Measurements from ENCODE around the gene MAP4K1. TPM values are rescaled to one million over a fixed set of nuclear protein-coding genes. Genes with fewer than 3 reads are reported as not detected.
"Not testable (repeated sequence)": the region's sequence is repeated elsewhere in the genome, so short reads cannot be mapped to it uniquely, and the experiment has no call there.

Gene MAP4K1
- total RNA-seq, 1 donor from 2014 or later, result 2.1 TPM

DNA sequence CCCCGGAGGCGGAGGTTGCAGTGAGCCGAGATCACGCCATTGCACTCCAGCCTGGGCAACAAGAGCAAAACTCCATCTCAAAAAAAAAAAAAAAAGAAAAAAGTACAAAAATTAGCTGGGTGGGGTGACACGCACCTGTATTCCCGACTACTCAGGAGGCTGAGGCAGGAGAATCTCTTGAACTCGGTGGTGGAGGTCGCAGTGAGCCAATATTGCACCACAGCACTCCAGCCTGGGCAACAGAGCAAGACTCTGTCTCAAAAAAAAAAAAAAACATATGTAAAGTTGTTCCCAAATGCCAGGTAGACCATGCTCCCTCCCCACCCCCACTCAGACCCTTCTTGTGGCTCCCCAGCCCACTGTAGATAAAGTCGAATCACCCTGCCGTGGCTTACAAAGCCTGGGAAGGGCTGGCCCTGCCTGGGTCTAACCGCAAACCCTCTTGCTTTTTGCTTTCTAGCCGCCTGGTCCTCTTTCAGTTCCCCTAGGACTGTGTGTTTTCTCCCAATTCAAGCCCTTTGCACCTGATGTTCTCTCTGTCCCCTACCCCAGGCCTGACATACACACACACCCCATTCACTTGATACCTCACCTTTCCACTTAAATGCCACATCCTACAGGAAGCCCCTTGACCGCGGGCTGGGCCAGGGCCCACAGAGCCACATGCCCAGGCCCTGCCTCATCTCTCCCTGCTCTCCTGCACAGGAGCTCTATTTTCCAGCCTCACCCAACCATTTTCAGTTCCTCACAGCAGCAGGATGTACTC is 34.4 kb downstream of the MAP4K1 start:
- Mint-ChIP-seq H3K4me1 (ENCODE audit: unreplicated experiment) (no peaks in the 10 kb centered on the region), H3K36me3 (ENCODE audit: unreplicated experiment) (no peaks in the 10 kb centered on the region), H3K27ac (ENCODE audit: unreplicated experiment) (no peak overlapping the region), H3K4me3 (ENCODE audit: unreplicated experiment) (no peak overlapping the region), H3K9me3 (ENCODE audit: unreplicated experiment) (no peaks in the 10 kb centered on the region), H3K27me3 (ENCODE audit: unreplicated experiment) (peaks cover 3% of the 10 kb centered on the region)
- no peak for DNase-seq (ENCODE audit: extremely low spot score, unreplicated experiment)
- TF ChIP-seq, protein P1, sequence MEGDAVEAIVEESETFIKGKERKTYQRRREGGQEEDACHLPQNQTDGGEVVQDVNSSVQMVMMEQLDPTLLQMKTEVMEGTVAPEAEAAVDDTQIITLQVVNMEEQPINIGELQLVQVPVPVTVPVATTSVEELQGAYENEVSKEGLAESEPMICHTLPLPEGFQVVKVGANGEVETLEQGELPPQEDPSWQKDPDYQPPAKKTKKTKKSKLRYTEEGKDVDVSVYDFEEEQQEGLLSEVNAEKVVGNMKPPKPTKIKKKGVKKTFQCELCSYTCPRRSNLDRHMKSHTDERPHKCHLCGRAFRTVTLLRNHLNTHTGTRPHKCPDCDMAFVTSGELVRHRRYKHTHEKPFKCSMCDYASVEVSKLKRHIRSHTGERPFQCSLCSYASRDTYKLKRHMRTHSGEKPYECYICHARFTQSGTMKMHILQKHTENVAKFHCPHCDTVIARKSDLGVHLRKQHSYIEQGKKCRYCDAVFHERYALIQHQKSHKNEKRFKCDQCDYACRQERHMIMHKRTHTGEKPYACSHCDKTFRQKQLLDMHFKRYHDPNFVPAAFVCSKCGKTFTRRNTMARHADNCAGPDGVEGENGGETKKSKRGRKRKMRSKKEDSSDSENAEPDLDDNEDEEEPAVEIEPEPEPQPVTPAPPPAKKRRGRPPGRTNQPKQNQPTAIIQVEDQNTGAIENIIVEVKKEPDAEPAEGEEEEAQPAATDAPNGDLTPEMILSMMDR (IDR thresholded peaks at IDR 0.05), result no peak

- DNase-seq (ENCODE audit: extremely low spot score, unreplicated experiment), result no peak
- TF ChIP-seq, protein P1 (IDR thresholded peaks at IDR 0.05), result no peak
- Mint-ChIP-seq H3K4me1 (ENCODE audit: unreplicated experiment) (no peaks in the 10 kb centered on the region), H3K27me3 (ENCODE audit: unreplicated experiment) (no peaks in the 10 kb centered on the region), H3K4me3 (ENCODE audit: unreplicated experiment) (no peak overlapping the region), H3K36me3 (ENCODE audit: unreplicated experiment) (no peaks in the 10 kb centered on the region), H3K27ac (ENCODE audit: unreplicated experiment) (no peak overlapping the region), H3K9me3 (ENCODE audit: unreplicated experiment) (no peaks in the 10 kb centered on the region)
These were observed 37.7 kb downstream of the MAP4K1 start for GRCh38 chr19:38580080-38580479.

DNA sequence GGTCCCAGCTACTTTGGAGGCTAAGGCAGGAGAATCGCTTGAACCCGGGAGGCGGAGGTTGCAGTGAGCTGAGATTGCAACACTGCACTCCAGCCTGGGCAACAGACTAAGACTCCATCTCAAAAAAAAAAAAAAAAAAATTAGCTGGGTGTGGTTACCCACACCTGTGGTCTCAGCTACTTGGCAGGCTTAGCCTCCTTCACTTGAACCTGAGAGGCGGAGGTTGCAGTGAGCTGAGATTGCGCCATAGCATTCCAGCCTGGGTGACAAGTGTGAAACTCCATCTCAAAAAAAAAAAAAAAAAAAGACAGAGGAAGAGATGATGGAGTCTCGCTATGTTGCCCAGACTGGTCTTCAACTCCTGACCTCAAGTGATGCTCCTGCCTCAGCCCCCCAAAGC is 38.4 kb downstream of the MAP4K1 start:
- not testable (repeated sequence) for H3K4me3 Mint-ChIP-seq (ENCODE audit: unreplicated experiment); H3K36me3 Mint-ChIP-seq (ENCODE audit: unreplicated experiment); H3K27ac Mint-ChIP-seq (ENCODE audit: unreplicated experiment); H3K27me3 Mint-ChIP-seq (ENCODE audit: unreplicated experiment); H3K9me3 Mint-ChIP-seq (ENCODE audit: unreplicated experiment); DNase-seq (ENCODE audit: extremely low spot score, unreplicated experiment); H3K4me1 Mint-ChIP-seq (ENCODE audit: unreplicated experiment)

DNA sequence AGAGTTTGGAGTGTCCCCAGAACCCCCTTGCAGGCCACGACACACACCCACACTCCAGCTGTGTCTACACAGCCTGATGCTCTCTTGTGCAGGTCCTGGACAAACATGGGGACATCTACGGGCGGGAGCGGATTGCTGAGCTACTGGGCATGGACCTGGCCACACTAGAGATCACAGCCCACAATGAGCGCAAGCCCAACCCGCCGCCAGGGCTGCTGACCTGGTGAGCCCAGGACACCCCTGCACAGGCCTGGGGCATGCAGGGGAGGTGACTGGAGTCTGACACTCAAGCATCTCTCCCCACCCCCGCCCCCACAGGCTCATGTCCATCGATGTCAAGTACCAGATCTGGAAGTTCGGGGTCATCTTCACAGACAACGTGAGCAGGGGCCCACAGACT is 39.9 kb downstream of the MAP4K1 start:
- Mint-ChIP-seq H3K9me3 (ENCODE audit: unreplicated experiment) (no peaks in the 10 kb centered on the region), H3K4me1 (ENCODE audit: unreplicated experiment) (no peaks in the 10 kb centered on the region), H3K4me3 (ENCODE audit: unreplicated experiment) (no peak overlapping the region), H3K27ac (ENCODE audit: unreplicated experiment) (no peak overlapping the region), H3K36me3 (ENCODE audit: unreplicated experiment) (no peaks in the 10 kb centered on the region), H3K27me3 (ENCODE audit: unreplicated experiment) (no peaks in the 10 kb centered on the region)
- DNase-seq (ENCODE audit: extremely low spot score, unreplicated experiment), result no peak
- TF ChIP-seq, protein P1 (IDR thresholded peaks at IDR 0.05), result no peak

DNA sequence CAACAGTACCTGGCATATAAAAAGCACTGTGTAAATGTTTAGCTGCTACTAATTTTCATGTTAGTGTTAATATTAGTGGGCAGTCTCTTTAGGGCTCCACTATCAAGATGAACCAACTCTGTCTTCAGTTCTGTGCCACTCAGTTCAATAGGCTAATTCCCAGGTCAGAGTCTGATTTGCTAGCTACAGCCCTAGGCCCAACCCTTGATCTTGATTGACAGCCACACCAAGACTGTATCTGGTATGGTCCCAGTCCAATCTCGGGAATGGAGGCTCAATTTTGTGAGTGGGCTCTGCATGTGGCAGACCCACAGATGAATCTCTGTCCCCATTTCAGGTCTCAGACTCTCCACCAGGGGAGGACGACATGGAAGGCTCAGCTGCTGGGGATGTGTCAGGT is 46.1 kb downstream of the MAP4K1 start:
- Mint-ChIP-seq H3K27me3 (ENCODE audit: unreplicated experiment) (peaks cover 2% of the 10 kb centered on the region), H3K4me3 (ENCODE audit: unreplicated experiment) (no peak overlapping the region), H3K27ac (ENCODE audit: unreplicated experiment) (no peak overlapping the region), H3K36me3 (ENCODE audit: unreplicated experiment) (no peaks in the 10 kb centered on the region), H3K9me3 (ENCODE audit: unreplicated experiment) (no peaks in the 10 kb centered on the region), H3K4me1 (ENCODE audit: unreplicated experiment) (no peaks in the 10 kb centered on the region)
- TF ChIP-seq, protein P1 (IDR thresholded peaks at IDR 0.05), result no peak
- DNase-seq (ENCODE audit: extremely low spot score, unreplicated experiment), result no peak

Measured in osteocyte (in vitro differentiated cells).